Suprapubic skin (tissue), 4 donors: ENCODE measurements around the gene BLNK. TPM values are rescaled to one million over a fixed set of nuclear protein-coding genes. Genes with fewer than 3 reads are reported as not detected.

Experiments
- DNase-seq, 2 donors: peaks; one replicate each; pipeline ENCODE4 v3.0.0-alpha.2; 2019; ENCODE audit warnings: low spot score in 2 of 2
- H3K27ac ChIP-seq: fragments of 200-600 bp; sonication (generic); one replicate; pipeline ENCODE4 v1.5.1; 2019
- H3K27me3 ChIP-seq: fragments of 200-600 bp; sonication (generic); one replicate; pipeline ENCODE4 v1.5.1; 2019
- H3K36me3 ChIP-seq: fragments of 200-600 bp; sonication (generic); one replicate; pipeline ENCODE4 v1.5.1; 2019
- H3K4me1 ChIP-seq: fragments of 200-600 bp; sonication (generic); one replicate; pipeline ENCODE4 v1.5.1; 2019
- H3K4me3 ChIP-seq: fragments of 200-600 bp; sonication (generic); one replicate; pipeline ENCODE4 v1.5.1; 2019; ENCODE audit warnings: mild to moderate bottlenecking
- H3K9me3 ChIP-seq: fragments of 200-600 bp; sonication (generic); one replicate; pipeline ENCODE4 v1.5.1; 2019
- EP300 ChIP-seq: sonication (generic); formaldehyde crosslinking; IDR thresholded peaks from one replicate; pipeline ENCODE4 v1.6.1; 2017; ENCODE audit warnings: antibody characterized with exemption
- POLR2A ChIP-seq, 2 donors: fragments of 450-650 bp; IDR thresholded peaks; one replicate each; pipeline ENCODE4 v1.6.1; 2017; ENCODE audit warnings: antibody characterized with exemption in 2 of 2, mild to moderate bottlenecking in 2 of 2, moderate library complexity in 2 of 2
- POLR2AphosphoS5 ChIP-seq, 3 donors: sonication (generic); formaldehyde crosslinking; IDR thresholded peaks; one replicate each; pipeline ENCODE4 v1.6.1; 2017; ENCODE audit warnings: antibody characterized with exemption in 3 of 3
- WGBS: methylation state at CpG from one replicate; pipeline ENCODE4 v1.1.5; 2018; 5-methylcytosine and 5-hydroxymethylcytosine counted together
- total RNA-seq, 4 donors: library from RNA; depleted of rRNA; stranded (reverse); fragments of >200 nt; gene quantifications; one replicate each; pipeline ENCODE4 v1.1.0, GENCODE V29; 2016
- TF ChIP-seq, protein P1 (sequence below), 2 donors: fragments of 200-600 bp in 1 of 2; fragments of 450-650 bp in 1 of 2; sonication (generic) in 1 of 2; IDR thresholded peaks; one replicate each; pipeline ENCODE4 v1.5.1; 2016 to 2019; ENCODE audit warnings: antibody characterized with exemption in 2 of 2, mild to moderate bottlenecking in 1 of 2, moderate library complexity in 1 of 2

BLNK gene
- total RNA-seq, 4 donors from 2014 or later: 4.7 to 9.7 (median 5.7) TPM

GRCh38 chr10:96305019-96305418, 33.6 kb upstream of the BLNK start:
- Histone ChIP-seq H3K4me1 (peaks cover 2% of the 10 kb centered on the region), H3K36me3 (no peaks in the 10 kb centered on the region), H3K4me3 (no peak overlapping the region), H3K27me3 (peaks cover 21% of the 10 kb centered on the region), H3K27ac (no peak overlapping the region), H3K9me3 (no peaks in the 10 kb centered on the region)
- TF ChIP-seq POLR2A (IDR thresholded peaks at IDR 0.05) (no peak), POLR2AphosphoS5 (IDR thresholded peaks at IDR 0.05) (no peak), EP300 (no peak)
- TF ChIP-seq, protein P1, sequence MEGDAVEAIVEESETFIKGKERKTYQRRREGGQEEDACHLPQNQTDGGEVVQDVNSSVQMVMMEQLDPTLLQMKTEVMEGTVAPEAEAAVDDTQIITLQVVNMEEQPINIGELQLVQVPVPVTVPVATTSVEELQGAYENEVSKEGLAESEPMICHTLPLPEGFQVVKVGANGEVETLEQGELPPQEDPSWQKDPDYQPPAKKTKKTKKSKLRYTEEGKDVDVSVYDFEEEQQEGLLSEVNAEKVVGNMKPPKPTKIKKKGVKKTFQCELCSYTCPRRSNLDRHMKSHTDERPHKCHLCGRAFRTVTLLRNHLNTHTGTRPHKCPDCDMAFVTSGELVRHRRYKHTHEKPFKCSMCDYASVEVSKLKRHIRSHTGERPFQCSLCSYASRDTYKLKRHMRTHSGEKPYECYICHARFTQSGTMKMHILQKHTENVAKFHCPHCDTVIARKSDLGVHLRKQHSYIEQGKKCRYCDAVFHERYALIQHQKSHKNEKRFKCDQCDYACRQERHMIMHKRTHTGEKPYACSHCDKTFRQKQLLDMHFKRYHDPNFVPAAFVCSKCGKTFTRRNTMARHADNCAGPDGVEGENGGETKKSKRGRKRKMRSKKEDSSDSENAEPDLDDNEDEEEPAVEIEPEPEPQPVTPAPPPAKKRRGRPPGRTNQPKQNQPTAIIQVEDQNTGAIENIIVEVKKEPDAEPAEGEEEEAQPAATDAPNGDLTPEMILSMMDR (IDR thresholded peaks at IDR 0.05): no peak
- 94% methylated on average over 3 of the region's 3 CpGs for WGBS
- DNase-seq: no peak

DNA sequence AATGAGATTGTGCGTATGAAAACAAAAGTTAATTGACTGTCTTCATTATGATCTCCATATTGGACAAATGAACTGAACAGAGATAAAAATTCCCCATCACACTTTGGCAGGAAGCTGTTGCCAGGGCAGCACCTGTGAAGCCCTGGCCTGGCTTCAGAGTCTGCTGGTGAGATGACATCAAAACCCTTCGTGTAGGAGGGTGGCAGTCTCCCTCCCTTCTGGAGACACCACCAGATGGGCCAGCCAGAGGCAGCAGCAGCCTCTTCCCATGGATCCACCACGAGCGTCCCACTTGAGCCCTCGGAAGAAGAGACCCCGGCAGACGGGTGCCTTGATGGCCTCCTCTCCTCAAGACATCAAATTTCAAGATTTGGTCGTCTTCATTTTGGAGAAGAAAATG, 32.9 kb upstream of the BLNK start, which contains the start of gene DNTT:
DNTT (plus strand) TSS at position 205 of the 400 bp plus-strand sequence; CDS start at position 269, 64 bp downstream.
- H3K27ac ChIP-seq: no peak within 1 kb of the TSS
- DNase-seq: no peak
- H3K4me1 ChIP-seq: peaks cover 2% of the 10 kb centered on the region
- peaks cover 23% of the 10 kb centered on the region for H3K27me3 ChIP-seq
- TF ChIP-seq, protein P1 (IDR thresholded peaks at IDR 0.05): no peak
- no peak for TF ChIP-seq POLR2AphosphoS5 (IDR thresholded peaks at IDR 0.05)
- no peak for TF ChIP-seq POLR2A (IDR thresholded peaks at IDR 0.05)
- TF ChIP-seq EP300: no peak
- H3K4me3 ChIP-seq: no peak within 1 kb of the TSS
- 83% methylated on average over 5 of the region's 8 CpGs for WGBS
- no peaks in the 10 kb centered on the region for H3K9me3 ChIP-seq
- no peaks in the 10 kb centered on the region for H3K36me3 ChIP-seq

DNA sequence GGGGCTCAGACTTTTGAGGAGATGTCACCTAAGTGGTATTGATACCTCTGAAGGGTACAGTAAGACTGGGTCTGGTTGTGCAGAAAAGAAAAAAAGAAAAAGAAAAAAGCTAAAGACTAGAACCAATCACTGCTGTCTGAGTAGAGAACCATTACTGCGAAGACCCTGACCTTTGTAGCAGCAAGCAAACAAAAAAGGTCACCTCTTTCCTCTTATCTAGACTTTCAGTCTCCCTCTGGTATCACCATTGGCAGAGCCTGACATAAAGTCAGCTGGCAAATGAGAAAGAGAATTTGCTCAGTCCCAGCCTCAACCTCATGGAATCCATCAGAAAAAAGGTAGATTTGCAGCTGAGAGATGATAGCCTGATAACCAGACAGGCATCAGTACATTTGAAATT, 30.2 kb upstream of the BLNK start:
- Histone ChIP-seq H3K27ac (no peak overlapping the region), H3K4me1 (peaks cover 2% of the 10 kb centered on the region), H3K27me3 (peaks cover 23% of the 10 kb centered on the region), H3K9me3 (no peaks in the 10 kb centered on the region), H3K4me3 (no peak overlapping the region), H3K36me3 (no peaks in the 10 kb centered on the region)
- WGBS: 63% methylated on average over 1 of the region's 1 CpG
- DNase-seq: no peak
- TF ChIP-seq POLR2AphosphoS5 (IDR thresholded peaks at IDR 0.05): no peak
- TF ChIP-seq, protein P1 (IDR thresholded peaks at IDR 0.05): no peak
- no peak for TF ChIP-seq POLR2A (IDR thresholded peaks at IDR 0.05)

DNA sequence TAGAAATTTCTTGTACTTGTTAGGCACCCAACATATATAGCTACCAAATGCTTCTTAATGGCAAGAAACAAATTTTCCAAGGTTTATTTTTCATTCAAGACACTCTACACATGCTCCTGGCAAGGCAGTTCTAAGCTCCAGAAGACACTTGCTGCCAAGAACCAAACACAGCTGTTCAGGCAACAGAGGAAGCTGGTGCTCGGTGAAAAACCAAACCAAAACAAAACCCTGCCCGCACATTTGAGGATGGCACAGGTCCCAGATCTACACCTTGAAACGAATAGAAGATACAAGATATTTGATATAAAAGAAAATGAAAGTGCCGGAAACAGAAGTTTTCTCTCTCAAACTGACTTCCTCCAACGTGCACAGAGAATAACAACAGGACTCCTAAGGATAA, 28.0 kb upstream of the BLNK start:
- TF ChIP-seq EP300 (no peak), POLR2AphosphoS5 (IDR thresholded peaks at IDR 0.05) (no peak), POLR2A (IDR thresholded peaks at IDR 0.05) (no peak)
- TF ChIP-seq, protein P1 (IDR thresholded peaks at IDR 0.05): no peak
- DNase-seq: no peak
- H3K36me3 ChIP-seq: no peaks in the 10 kb centered on the region
- no peaks in the 10 kb centered on the region for H3K4me1 ChIP-seq
- peaks cover 31% of the 10 kb centered on the region for H3K27me3 ChIP-seq
- 24% methylated on average over 5 of the region's 5 CpGs for WGBS
- H3K4me3 ChIP-seq: no peak overlapping the region
- H3K27ac ChIP-seq: no peak overlapping the region
- H3K9me3 ChIP-seq: no peaks in the 10 kb centered on the region

DNA sequence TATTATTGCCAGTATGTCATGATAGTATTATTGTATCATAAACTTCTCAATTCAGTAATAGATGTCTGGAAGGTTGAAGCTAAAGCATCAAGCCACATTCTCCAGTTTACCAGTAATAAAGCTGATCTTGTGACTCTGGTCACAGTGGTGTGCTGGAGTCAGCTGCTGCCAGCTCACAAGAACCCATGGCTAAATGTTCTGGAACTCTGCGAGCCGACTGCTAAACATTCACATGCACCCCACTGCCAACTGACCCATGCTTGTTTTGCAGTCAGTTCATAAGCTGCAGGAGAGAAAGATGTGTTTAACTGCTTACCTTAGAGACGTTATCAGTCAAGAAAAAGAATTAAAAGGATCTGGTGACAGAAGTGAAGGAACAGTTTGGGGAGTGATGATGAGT, 27.0 kb upstream of the BLNK start:
- 78% methylated on average over 3 of the region's 3 CpGs for WGBS
- no peaks in the 10 kb centered on the region for H3K9me3 ChIP-seq
- H3K27ac ChIP-seq: no peak overlapping the region
- H3K36me3 ChIP-seq: no peaks in the 10 kb centered on the region
- H3K27me3 ChIP-seq: peaks cover 28% of the 10 kb centered on the region
- no peak for DNase-seq
- no peak overlapping the region for H3K4me3 ChIP-seq
- H3K4me1 ChIP-seq: peaks cover 2% of the 10 kb centered on the region
- TF ChIP-seq POLR2AphosphoS5 (IDR thresholded peaks at IDR 0.05) (no peak), EP300 (no peak), POLR2A (IDR thresholded peaks at IDR 0.05) (no peak)
- TF ChIP-seq, protein P1 (IDR thresholded peaks at IDR 0.05): no peak
